GM19035 (cell line): ENCODE data around the gene DISC1.
"Not testable (repeated sequence)": the region's sequence is repeated elsewhere in the genome, so short reads cannot be mapped to it uniquely, and the experiment has no call there.

ENCODE experiments used
- ATAC-seq: cut with Tn5 transposase; IDR thresholded peaks from one replicate; pipeline ENCODE4 v1.9.1; 2021; ENCODE audit not compliant: unreplicated experiment

DISC1 gene

GRCh38 chr1:231626535-231626950, at the start of gene DISC1:
TSS of gene DISC1 (plus strand) at chr1:231626790. CDS start at chr1:231626868, 78 bp downstream.
- peak; percentile 57 for ATAC-seq

- ATAC-seq: no peak
Observed at GRCh38 chr1:231576804-231577718, 49.5 kb upstream of the DISC1 start.

DNA sequence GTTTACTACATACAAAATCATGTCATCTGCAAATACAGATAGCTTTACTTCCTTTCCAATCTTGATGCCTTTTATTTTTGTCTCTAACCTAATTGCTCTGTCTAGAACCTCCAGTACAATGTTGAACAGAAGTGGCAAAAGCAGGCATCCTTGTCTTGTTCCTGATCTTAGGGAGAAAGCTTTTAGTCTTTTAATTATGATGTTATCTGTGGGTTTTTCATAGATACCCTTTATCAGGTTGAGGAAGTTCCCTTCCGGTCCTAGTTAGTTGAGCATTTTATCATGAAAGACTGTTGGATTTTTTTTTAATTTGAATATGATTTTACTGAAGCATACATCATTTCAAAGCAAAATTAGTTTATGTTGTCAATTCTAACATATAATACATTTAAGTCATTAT, 45.7 kb upstream of the DISC1 start:
- ATAC-seq: no peak

DNA sequence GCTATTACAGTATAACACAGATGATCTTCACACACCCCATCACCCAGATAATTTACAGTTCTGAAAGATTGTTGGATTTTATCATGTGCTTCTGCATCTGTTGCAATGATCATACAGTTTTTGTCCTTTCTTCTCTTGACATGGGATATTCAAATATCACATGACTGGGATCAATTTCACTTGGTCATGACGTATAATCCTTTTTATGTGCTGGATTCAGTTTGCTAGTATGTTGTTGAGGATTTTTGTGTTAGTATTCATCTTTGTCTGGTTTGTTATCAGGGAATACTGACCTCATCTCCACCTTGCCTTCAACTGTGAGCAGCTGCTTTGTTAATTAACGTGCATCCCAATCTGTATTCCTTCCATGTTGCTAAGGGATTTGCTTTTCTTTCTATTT, 44.7 kb upstream of the DISC1 start:
- ATAC-seq: no peak

DNA sequence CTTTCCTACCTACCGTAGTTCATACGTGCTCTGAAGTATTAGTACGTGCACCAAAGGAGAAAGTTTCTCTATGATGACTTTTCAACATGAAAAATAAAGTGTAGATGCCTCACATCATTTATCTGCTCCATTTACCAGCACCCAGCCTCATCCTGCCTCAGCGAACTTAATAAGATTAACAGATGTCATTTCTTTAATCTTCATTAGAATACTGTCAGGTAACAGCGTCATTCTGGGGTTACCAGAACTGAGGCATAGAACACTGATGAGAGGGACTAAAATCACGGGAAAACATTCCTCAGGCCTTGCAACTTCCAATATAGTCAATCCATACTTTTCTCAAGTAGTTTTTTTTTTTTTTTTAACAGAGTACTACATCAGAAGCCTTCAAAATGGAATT, 43.2 kb upstream of the DISC1 start:
- ATAC-seq: no peak

DNA sequence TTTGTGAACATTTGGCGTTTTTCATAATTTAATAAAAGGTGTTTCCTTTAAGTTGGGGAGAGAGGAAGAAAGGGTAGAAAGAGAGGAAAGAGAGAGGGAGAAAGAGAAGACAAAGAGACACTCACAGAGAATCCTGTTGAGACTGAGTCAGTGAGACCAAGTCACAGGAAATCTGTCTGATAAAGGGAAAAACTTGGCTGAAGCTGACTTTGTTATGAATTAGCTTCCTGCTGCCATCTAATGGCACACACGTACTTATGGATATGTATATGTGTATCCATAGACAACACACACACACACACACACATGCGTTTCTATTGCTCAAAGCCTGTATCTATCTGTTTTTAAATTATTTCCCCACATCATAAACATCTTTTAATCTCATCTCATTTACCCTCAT, 42.5 kb upstream of the DISC1 start:
- no peak for ATAC-seq

- ATAC-seq: no peak
Observed at GRCh38 chr1:231584921-231585320, 41.7 kb upstream of the DISC1 start.

DNA sequence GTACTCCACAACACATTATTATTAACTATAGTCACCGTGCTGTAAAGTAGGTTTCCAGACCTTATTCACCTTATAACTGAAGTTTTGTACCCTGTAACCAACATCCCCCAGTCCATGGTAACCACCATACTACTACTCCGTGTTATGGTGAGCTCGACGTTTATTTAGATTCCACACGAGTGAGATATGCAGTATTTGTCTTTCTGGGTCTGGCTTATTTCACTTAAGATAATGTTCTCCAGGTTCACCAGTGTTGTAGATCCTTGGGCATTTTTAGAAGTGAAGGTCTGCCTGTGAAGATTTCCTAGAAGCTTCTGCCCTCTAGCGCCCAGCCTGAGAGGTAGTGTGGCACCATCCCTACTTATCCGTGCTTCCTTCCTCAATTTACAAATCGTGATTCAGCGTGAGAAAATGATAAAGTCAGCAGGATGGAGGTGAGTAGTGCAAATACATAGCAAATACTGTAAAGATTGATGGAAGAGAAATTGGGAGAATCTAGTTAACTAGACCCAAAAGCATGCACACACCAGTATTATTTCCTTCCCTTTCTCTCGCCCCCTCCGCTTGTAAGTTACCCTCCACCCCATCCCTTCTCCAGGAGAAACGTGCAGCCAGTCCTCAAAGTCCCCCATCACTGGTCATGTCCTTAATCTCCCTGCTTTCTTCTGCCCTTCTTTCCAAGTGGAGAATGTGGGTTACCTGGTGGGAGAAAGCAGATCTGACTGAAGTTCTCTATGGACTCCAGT, 36.0 kb upstream of the DISC1 start:
- ATAC-seq: peak; percentile 65

DNA sequence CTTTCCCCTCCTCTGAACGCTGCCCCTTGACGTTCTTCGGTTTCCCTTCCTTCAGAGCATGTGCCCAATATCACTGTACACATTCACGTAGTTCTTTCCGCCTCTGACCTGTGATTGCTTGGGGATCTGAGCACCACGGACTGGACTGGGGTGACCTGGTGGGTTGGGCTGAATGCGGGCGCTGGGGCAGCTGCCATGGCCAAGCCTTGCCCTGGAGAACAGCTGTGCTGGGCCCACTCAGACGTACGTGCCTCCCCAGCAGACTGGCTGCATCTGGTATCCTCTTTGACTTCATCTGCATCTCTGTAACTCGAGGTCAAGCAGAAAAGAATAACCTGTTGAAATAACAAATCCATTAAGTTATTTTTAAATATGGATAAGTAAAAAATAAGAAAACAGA, 35.1 kb upstream of the DISC1 start:
- ATAC-seq: no peak

- no peak for ATAC-seq
Observed at GRCh38 chr1:231592809-231593208, 33.8 kb upstream of the DISC1 start.

GRCh38 chr1:231593264-231593663, 33.3 kb upstream of the DISC1 start:
- not testable (repeated sequence) for ATAC-seq

DNA sequence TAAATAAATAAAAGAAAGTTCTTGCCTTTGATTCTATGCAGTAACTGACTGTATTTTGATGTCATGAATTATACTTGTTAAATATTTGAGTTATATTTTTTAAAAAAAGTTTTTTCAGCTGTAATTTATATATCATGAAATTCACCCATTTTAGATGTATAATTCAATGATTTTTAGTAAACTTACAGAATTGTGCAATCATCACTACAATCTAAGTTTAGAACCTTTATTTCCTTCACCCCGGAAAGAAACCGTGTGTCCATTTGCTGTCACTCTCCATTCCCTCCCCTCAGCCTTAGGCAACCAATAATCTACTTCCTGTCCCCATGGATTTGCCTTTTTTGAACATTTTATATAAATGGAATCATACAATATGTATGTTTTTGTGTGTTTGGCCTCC, 32.5 kb upstream of the DISC1 start:
- no peak for ATAC-seq

DNA sequence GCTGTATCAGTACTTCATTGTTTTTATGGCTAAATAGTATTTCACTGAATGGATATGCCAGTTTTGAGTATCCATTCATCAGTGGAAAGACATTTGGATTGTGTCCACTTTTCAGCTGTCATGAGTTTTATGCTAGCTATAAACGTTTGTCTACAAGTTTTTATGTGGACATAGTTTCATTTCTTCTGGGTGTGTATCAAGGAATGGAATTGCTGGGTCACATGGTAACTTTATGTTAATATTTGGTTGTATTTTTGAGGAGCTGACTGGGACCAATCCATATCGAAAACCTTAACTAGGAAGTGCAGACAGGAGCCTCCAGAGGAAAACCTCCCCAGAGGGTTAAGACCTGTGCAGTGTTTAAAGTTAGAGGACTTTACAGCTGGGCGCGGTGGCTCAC, 31.8 kb upstream of the DISC1 start:
- no peak for ATAC-seq

DNA sequence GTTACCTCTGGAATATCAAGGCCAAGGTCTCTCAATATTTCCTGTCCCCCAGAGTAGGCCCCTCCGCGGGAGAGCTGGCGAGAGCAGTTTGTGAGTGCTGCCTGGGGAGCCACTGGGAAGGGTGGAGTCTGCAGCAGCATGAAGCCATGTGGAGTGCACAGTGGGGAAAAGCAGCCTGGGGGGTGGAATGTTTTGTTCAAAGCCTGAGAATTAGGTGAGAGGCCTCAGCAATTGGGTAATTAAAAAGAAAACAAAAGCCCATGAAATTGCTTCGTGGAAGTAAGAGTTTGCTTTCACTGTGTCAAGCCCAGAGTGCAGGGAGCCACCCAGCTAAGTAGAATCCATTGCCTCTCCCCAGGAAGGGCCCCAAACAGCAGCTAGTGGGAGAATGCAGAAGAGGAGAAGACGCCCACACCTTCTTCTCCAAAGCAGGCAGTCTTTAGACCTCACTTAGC, 30.2 kb upstream of the DISC1 start:
- ATAC-seq: no peak

DNA sequence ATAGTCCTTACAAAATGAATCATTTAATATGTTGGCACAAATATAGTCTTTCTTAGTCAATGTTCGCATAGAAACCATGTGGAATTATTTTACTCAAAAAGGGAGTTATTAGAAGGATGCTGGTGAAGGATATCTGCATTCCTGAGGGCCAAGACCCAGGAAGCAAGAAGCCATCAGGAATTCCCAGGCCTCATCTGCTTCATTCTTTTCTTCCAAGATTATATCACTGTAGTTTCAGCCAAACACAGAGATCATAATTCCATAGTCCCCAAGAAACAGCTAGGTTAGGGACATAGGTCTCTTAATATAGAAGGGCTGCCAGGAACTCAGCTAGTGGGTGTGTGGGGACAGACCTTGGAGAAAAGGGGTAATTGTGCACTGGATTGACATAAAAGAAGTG, 28.6 kb upstream of the DISC1 start:
- ATAC-seq: no peak

DNA sequence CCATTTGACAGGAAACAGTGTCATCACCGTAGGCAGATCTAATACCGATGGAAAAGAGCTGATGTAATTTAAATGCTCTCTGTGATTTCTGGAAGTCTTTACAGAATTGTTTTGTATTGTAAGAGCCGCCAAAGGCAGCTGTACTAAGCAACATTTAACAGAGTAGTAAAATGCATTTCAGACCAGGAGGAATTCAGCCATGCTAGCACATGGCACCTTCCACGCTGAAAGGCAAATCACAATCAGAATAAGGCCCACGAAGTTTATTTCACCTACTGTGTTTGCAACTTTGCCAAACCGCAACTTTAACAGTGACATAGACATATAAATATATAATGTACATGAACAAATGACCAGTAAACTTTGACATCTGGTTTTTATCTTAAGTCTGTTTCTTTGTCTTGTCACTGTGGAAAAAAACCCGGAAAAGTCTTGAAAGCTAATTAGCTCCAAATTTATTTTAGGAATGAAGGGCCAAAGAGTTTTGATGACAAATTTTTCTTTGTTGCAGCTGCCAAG, 26.1 kb upstream of the DISC1 start:
- no peak for ATAC-seq

GRCh38 chr1:231601824-231602672, 24.5 kb upstream of the DISC1 start:
- ATAC-seq: no peak

DNA sequence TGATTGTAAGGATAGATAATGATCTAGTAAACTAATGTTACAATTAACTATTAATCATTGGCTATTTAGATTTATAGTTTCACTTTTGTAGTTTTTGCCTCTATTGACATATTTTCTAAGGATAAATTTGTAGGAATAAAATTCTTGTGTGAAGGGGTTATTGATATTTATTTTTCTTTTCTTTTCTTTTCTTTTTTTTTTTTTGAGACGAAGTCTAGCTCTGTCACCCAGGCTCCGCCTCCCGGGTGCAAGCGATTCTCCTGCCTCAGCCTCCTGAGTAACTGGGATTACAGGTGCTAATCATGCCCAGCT, 24.0 kb upstream of the DISC1 start:
- no peak for ATAC-seq

DNA sequence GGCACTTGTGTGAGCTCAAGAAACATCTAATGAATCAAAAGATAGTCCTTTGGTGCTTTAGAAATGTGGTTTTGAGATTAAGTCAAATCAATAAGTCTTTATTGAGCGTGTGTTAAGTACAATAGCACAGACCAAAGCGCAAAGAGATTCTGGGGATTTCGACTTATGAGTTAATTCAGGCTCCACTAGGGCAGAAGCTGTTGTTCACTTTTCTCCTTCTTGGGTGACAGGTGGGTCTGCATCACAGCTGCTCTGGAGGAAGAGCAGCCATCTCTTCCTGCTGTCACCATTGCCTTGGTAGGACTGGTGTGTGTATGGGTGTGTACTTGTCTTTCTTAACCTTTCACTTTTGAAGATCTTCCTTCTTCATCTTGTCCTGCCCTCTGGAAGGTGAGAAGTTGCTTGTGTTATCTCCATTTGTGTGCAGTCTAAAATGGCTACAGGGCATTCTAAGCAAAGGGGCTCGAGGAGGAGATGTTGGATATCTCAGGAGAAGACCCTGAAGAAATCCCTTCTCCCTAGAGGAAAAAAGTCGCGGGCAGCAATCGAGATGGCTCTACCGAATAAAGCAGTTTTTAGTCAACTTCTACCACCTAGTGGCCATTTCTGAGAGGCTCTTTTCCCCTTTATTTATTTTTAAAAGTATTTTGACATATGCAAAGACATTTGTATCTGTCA, 22.9 kb upstream of the DISC1 start:
- no peak for ATAC-seq

- ATAC-seq: no peak
Observed at GRCh38 chr1:231604276-231604621, 22.3 kb upstream of the DISC1 start.
